HEK293T (cell line): ENCODE results near the gene PLEKHA4.

Source experiments
- BHLHE40 ChIP-seq: fragments of 450-650 bp; IDR thresholded peaks from 2 replicates; pipeline ENCODE4 v1.6.1; 2016; ENCODE audit warnings: mild to moderate bottlenecking, moderate library complexity, borderline replicate concordance
- ELF4 ChIP-seq: fragments of 450-650 bp; IDR thresholded peaks from 2 replicates; pipeline ENCODE4 v1.6.1; 2017; ENCODE audit warnings: antibody characterized with exemption
- FOXM1 ChIP-seq: fragments of 450-650 bp; IDR thresholded peaks from 2 replicates; pipeline ENCODE4 v1.6.1; 2017; ENCODE audit warnings: mild to moderate bottlenecking, borderline replicate concordance
- LEF1 ChIP-seq: fragments of 450-650 bp; IDR thresholded peaks from 2 replicates; pipeline ENCODE4 v1.6.1; 2017; ENCODE audit warnings: mild to moderate bottlenecking, borderline replicate concordance
- SP1 ChIP-seq: fragments of 450-650 bp; IDR thresholded peaks from 2 replicates; pipeline ENCODE4 v1.6.1; 2017
- SUZ12 ChIP-seq: fragments of 450-650 bp; IDR thresholded peaks from 2 replicates; pipeline ENCODE4 v1.6.1; 2016; ENCODE audit warnings: mild to moderate bottlenecking
- TARDBP ChIP-seq: fragments of 450-650 bp; IDR thresholded peaks from 2 replicates; pipeline ENCODE4 v1.6.1; 2016

- no peak for TF ChIP-seq SP1
- no peak for TF ChIP-seq SUZ12
- no peak for TF ChIP-seq TARDBP
- no peak for TF ChIP-seq ELF4
- no peak for TF ChIP-seq BHLHE40
- no peak for TF ChIP-seq FOXM1
- no peak for TF ChIP-seq LEF1
These were observed 34.4 kb downstream of the PLEKHA4 start for GRCh38 chr19:48833977-48834376.
